Muscle of leg (tissue), 16 donors: ENCODE results near the gene PLXDC1. TPM values are rescaled to one million over a fixed set of nuclear protein-coding genes. Genes with fewer than 3 reads are reported as not detected.
A peak's percentile ranks its signal among the peaks of the same experiment; 100 is the strongest.

Source experiments
- DNase-seq: peaks from one replicate; pipeline ENCODE4 v3.0.0; 2013
- H3K27ac ChIP-seq: one replicate; pipeline ENCODE4 v1.5.1; 2013; ENCODE audit warnings: mild to moderate bottlenecking, low read length, control low read depth
- H3K27me3 ChIP-seq: one replicate; pipeline ENCODE4 v1.6.1; 2013; ENCODE audit warnings: low read length; ENCODE audit not compliant: control insufficient read depth, insufficient read depth
- H3K36me3 ChIP-seq: one replicate; pipeline ENCODE4 v1.6.1; 2013; ENCODE audit warnings: low read length; ENCODE audit not compliant: control insufficient read depth, insufficient read depth
- H3K4me1 ChIP-seq: one replicate; pipeline ENCODE4 v1.6.1; 2013; ENCODE audit warnings: low read length; ENCODE audit not compliant: control insufficient read depth, insufficient read depth
- H3K4me3 ChIP-seq: one replicate; pipeline ENCODE4 v1.5.1; 2013; ENCODE audit warnings: low read length, control low read depth
- H3K9me3 ChIP-seq: replicated peaks from 2 replicates; pipeline ENCODE4 v1.6.1; 2013; ENCODE audit warnings: low read depth, low read length; ENCODE audit not compliant: control insufficient read depth
- WGBS: methylation state at CpG from one replicate; pipeline ENCODE4 v1.1.5; 2013; ENCODE audit warnings: missing lambda C conversion rate; ENCODE audit not compliant: insufficient coverage; 5-methylcytosine and 5-hydroxymethylcytosine counted together
- long read RNA-seq, 11 donors: transcript quantifications; one replicate each; lab custom pipeline, GENCODE V29; 2026
- polyA plus RNA-seq, 8 donors: library from polyadenylated mRNA; unstranded; fragments of 120-200 nt; gene quantifications; one replicate each; pipeline versions ENCODE4 v1.2.1 to v1.2.3, GENCODE V29; 2013; ENCODE audit warnings: inconsistent platforms in 1 of 8, low replicate concordance in 1 of 8; ENCODE audit not compliant: insufficient read length in 8 of 8, insufficient read depth in 1 of 8
- total RNA-seq: library from RNA; stranded (reverse); fragments of 120-200 nt; gene quantifications from one replicate; pipeline ENCODE4 v1.2.4, GENCODE V29; 2013

PLXDC1 gene
- total RNA-seq (2.0 TPM), polyA plus RNA-seq (1 to 10 TPM; 3.6 to 8.7 (median 5.6) TPM)
- long read RNA-seq, donor 1 = 0 reads
- long read RNA-seq, donor 2 = 0 reads
- long read RNA-seq, donor 3 = 0 reads
- long read RNA-seq, donor 4 = 0 reads
- long read RNA-seq, donor 5, partial matches to known transcripts = 8,095 of 8,368 reads
- long read RNA-seq, donor 5, other reads (novel, unspliced or antisense) = 273 of 8,368 reads
- long read RNA-seq, donor 6 = 0 reads
- long read RNA-seq, donor 7, full-length matches to known transcripts = 2 of 2 reads
- long read RNA-seq, donor 7, partial matches to known transcripts = 0 of 2 reads
- long read RNA-seq, donor 7, other reads (novel, unspliced or antisense) = 0 of 2 reads
- long read RNA-seq, donor 8, full-length matches to known transcripts = 1 of 1 reads
- long read RNA-seq, donor 8, partial matches to known transcripts = 0 of 1 reads
- long read RNA-seq, donor 8, other reads (novel, unspliced or antisense) = 0 of 1 reads
- long read RNA-seq, donor 9 = 0 reads
- long read RNA-seq, donor 10 = 0 reads
- long read RNA-seq, donor 11 = 0 reads

- no peak within 1 kb of the TSS for H3K27ac ChIP-seq
- peaks cover 26% of the 10 kb centered on the region for H3K4me1 ChIP-seq
- WGBS = 0% methylated on average over 33 of the region's 68 CpGs
These were observed at the start of gene PLXDC1 for GRCh38 chr17:39151150-39151942. Gene PLXDC1 (minus strand): TSS chr17:39151637. CDS start chr17:39151437, 200 bp downstream.

GRCh38 chr17:39200957-39201510 lies 49.6 kb upstream of the PLXDC1 start:
- peak overlapping the region; percentile 93 for H3K27ac ChIP-seq
- H3K4me1 ChIP-seq = peaks cover 36% of the 10 kb centered on the region
- H3K9me3 ChIP-seq = no peaks in the 10 kb centered on the region
- H3K4me3 ChIP-seq = peak overlapping the region; percentile 58
- no peaks in the 10 kb centered on the region for H3K27me3 ChIP-seq
- H3K36me3 ChIP-seq = peaks cover 41% of the 10 kb centered on the region
- WGBS = 25% methylated on average over 7 of the region's 11 CpGs
- DNase-seq = no peak

More at GRCh38 chr17:39151150-39151942, at the start of gene PLXDC1:
- Histone ChIP-seq H3K36me3 (no peaks in the 10 kb centered on the region), H3K9me3 (no peaks in the 10 kb centered on the region), H3K27me3 (peaks cover 32% of the 10 kb centered on the region), H3K4me3 (peak within 1 kb of the TSS; percentile 41)
- DNase-seq = peak; percentile 34

- H3K4me3 ChIP-seq = peak within 1 kb of the TSS; percentile 58
- peaks cover 44% of the 10 kb centered on the region for H3K4me1 ChIP-seq
- DNase-seq = no peak
- no peaks in the 10 kb centered on the region for H3K27me3 ChIP-seq
- no peaks in the 10 kb centered on the region for H3K9me3 ChIP-seq
- peaks cover 41% of the 10 kb centered on the region for H3K36me3 ChIP-seq
- WGBS = 0% methylated on average over 37 of the region's 52 CpGs
- peak within 1 kb of the TSS; percentile 93 for H3K27ac ChIP-seq
These were observed 48.8 kb upstream of the PLXDC1 start, which contains the start of gene RPL19 for GRCh38 chr17:39200070-39200879. Gene RPL19 (plus strand): TSS chr17:39200283. CDS start chr17:39200345, 62 bp downstream.

GRCh38 chr17:39199820-39200069 lies 48.3 kb upstream of the PLXDC1 start:
- Histone ChIP-seq H3K4me3 (peak overlapping the region; percentile 58), H3K36me3 (peaks cover 35% of the 10 kb centered on the region), H3K9me3 (no peaks in the 10 kb centered on the region), H3K27me3 (no peaks in the 10 kb centered on the region), H3K4me1 (peaks cover 49% of the 10 kb centered on the region), H3K27ac (peak overlapping the region; percentile 93)
- WGBS = 0% methylated on average over 6 of the region's 10 CpGs
- peak; percentile 97 for DNase-seq

GRCh38 chr17:39198186-39198566 lies 46.7 kb upstream of the PLXDC1 start:
- H3K36me3 ChIP-seq = peaks cover 31% of the 10 kb centered on the region
- H3K27ac ChIP-seq = peak overlapping the region; percentile 79
- no CpG with 5 or more reads among the region's 4 CpGs for WGBS
- no peaks in the 10 kb centered on the region for H3K9me3 ChIP-seq
- DNase-seq = peak; percentile 33
- no peaks in the 10 kb centered on the region for H3K27me3 ChIP-seq
- peaks cover 62% of the 10 kb centered on the region for H3K4me1 ChIP-seq
- peak overlapping the region; percentile 78 for H3K4me3 ChIP-seq

- H3K4me1 ChIP-seq = peaks cover 68% of the 10 kb centered on the region
- no peaks in the 10 kb centered on the region for H3K27me3 ChIP-seq
- WGBS = 0% methylated on average over 41 of the region's 55 CpGs
- H3K36me3 ChIP-seq = peaks cover 33% of the 10 kb centered on the region
- peak; percentile 91 for DNase-seq
- H3K27ac ChIP-seq = peak within 1 kb of the TSS; percentile 96
- peak within 1 kb of the TSS; percentile 78 for H3K4me3 ChIP-seq
- H3K9me3 ChIP-seq = no peaks in the 10 kb centered on the region
These were observed 46.1 kb upstream of the PLXDC1 start, which contains the start of gene CACNB1 for GRCh38 chr17:39197380-39198185. Gene CACNB1 (minus strand): TSS chr17:39197669. CDS start chr17:39197495, 174 bp downstream.

- Histone ChIP-seq H3K4me1 (peaks cover 75% of the 10 kb centered on the region), H3K27me3 (no peaks in the 10 kb centered on the region), H3K36me3 (peaks cover 33% of the 10 kb centered on the region), H3K4me3 (peak overlapping the region; percentile 78), H3K9me3 (no peaks in the 10 kb centered on the region), H3K27ac (peak overlapping the region; percentile 96)
- under 1% methylated on average over 24 of the region's 30 CpGs for WGBS
- DNase-seq = peak; percentile 76
These were observed 45.4 kb upstream of the PLXDC1 start for GRCh38 chr17:39196808-39197291.

GRCh38 chr17:39196241-39196807 lies 44.9 kb upstream of the PLXDC1 start:
- Histone ChIP-seq H3K4me3 (peak overlapping the region; percentile 78), H3K27me3 (no peaks in the 10 kb centered on the region), H3K4me1 (peaks cover 72% of the 10 kb centered on the region), H3K27ac (peak overlapping the region; percentile 96), H3K9me3 (no peaks in the 10 kb centered on the region), H3K36me3 (peaks cover 33% of the 10 kb centered on the region)
- peak; percentile 83 for DNase-seq
- WGBS = no CpG with 5 or more reads among the region's 8 CpGs
